Measurements from ENCODE around the gene PHOSPHO2.
A peak's percentile ranks its signal among the peaks of the same experiment; 100 is the strongest.

GRCh38 chr2:169694113-169694893 is at the start of gene PHOSPHO2, which contains the start of gene CFAP210:
- TF ChIP-seq RAD51 (IDR thresholded peaks at IDR 0.05) (no peak), CTCF (IDR thresholded peaks at IDR 0.05 in 2 of 3, conservative IDR thresholded peaks at IDR 0.05 in 1 of 3; ENCODE audit: control insufficient read depth in 2 of 3, extremely low read depth in 1 of 3, insufficient read depth in 1 of 3, low read depth in 3 of 3, low read length in 3 of 3) (no peak), POLR2A (IDR thresholded peaks at IDR 0.05; ENCODE audit: low read depth, low read length) (peak; percentile 93), STAT3 (IDR thresholded peaks at IDR 0.05; ENCODE audit: low read depth, low read length) (no peak), MAX (IDR thresholded peaks at IDR 0.05; ENCODE audit: low read depth, low read length) (peak; percentile 65; the same call in 1 of the 2 replicates), RB1 (IDR thresholded peaks at IDR 0.05; ENCODE audit: borderline replicate concordance) (peak; percentile 45; the same call in 1 of the 2 replicates), HDAC2 (IDR thresholded peaks at IDR 0.05) (no peak), SUZ12 (IDR thresholded peaks at IDR 0.05; ENCODE audit: unreplicated experiment) (no peak), RFX5 (IDR thresholded peaks at IDR 0.05; ENCODE audit: low read depth, low read length) (peak; percentile 88), YY1 (IDR thresholded peaks at IDR 0.05; ENCODE audit: low read depth, low read length) (peak; percentile 49), ATF2 (IDR thresholded peaks at IDR 0.05; ENCODE audit: low read length) (no peak), FOXM1 (IDR thresholded peaks at IDR 0.05; ENCODE audit: low read depth, low read length) (no peak)
